HG03460 (cell line): Measurements from ENCODE around the gene SCD.
A peak's percentile ranks its signal among the peaks of the same experiment; 100 is the strongest.

Experiments used
- ATAC-seq: cut with Tn5 transposase; IDR thresholded peaks from one replicate; pipeline ENCODE4 v1.9.1; 2021; ENCODE audit not compliant: unreplicated experiment

SCD gene

GRCh38 chr10:100340948-100341847, 5.8 kb upstream of the SCD start:
- no peak for ATAC-seq

- no peak for ATAC-seq
Observed at GRCh38 chr10:100341953-100342626, 4.9 kb upstream of the SCD start.

GRCh38 chr10:100342627-100342972, 4.4 kb upstream of the SCD start:
- no peak for ATAC-seq

GRCh38 chr10:100344241-100344788, 2.7 kb upstream of the SCD start:
- no peak for ATAC-seq

- ATAC-seq: no peak
Observed at GRCh38 chr10:100345570-100346330, 1.3 kb upstream of the SCD start.

- peak; percentile 52 for ATAC-seq
Observed at GRCh38 chr10:100346351-100346764, 675 bp upstream of the SCD start.

GRCh38 chr10:100347568-100348195, 649 bp downstream of the SCD start:
- ATAC-seq: no peak

GRCh38 chr10:100348389-100348927, 1.4 kb downstream of the SCD start:
- ATAC-seq: no peak

GRCh38 chr10:100349087-100349486, 2.1 kb downstream of the SCD start:
- no peak for ATAC-seq

- no peak for ATAC-seq
Observed at GRCh38 chr10:100349672-100350071, 2.6 kb downstream of the SCD start.

- no peak for ATAC-seq
Observed at GRCh38 chr10:100350914-100351485, 4.0 kb downstream of the SCD start.

- no peak for ATAC-seq
Observed at GRCh38 chr10:100353770-100354485, 6.9 kb downstream of the SCD start.

- no peak for ATAC-seq
Observed at GRCh38 chr10:100355086-100355485, 8.1 kb downstream of the SCD start.

GRCh38 chr10:100356067-100357017, 9.3 kb downstream of the SCD start:
- ATAC-seq: no peak

- ATAC-seq: no peak
Observed at GRCh38 chr10:100357059-100357858, 10.2 kb downstream of the SCD start.

GRCh38 chr10:100359030-100359432, 12.0 kb downstream of the SCD start:
- ATAC-seq: no peak

- ATAC-seq: no peak
Observed at GRCh38 chr10:100359529-100360150, 12.6 kb downstream of the SCD start.
